NCI-H146 treated with DMSO at 0.1 percent for 48 hours (cell line): ENCODE measurements around the gene CARD8.
"Not testable (repeated sequence)": the region's sequence is repeated elsewhere in the genome, so short reads cannot be mapped to it uniquely, and the experiment has no call there.

Experiments
- DNase-seq: peaks from one replicate; lab custom pipeline; 2025; ENCODE audit not compliant: unreplicated experiment; lab: John Stamatoyannopoulos, UW

The CARD8 gene

GRCh38 chr19:48260359-48260714 lies 4.6 kb upstream of the CARD8 start:
- DNase-seq = not testable (repeated sequence)

- not testable (repeated sequence) for DNase-seq
These were observed 3.3 kb upstream of the CARD8 start for GRCh38 chr19:48258992-48259391.

- DNase-seq = no peak
These were observed 2.6 kb upstream of the CARD8 start for GRCh38 chr19:48258350-48258749.

- no peak for DNase-seq
These were observed 1.2 kb downstream of the CARD8 start for GRCh38 chr19:48254529-48254970.

- DNase-seq = no peak
These were observed 1.7 kb downstream of the CARD8 start for GRCh38 chr19:48253999-48254398.

- DNase-seq = no peak
These were observed 3.1 kb downstream of the CARD8 start for GRCh38 chr19:48252609-48253008.

- no peak for DNase-seq
These were observed 5.3 kb downstream of the CARD8 start for GRCh38 chr19:48250290-48251025.

GRCh38 chr19:48249502-48250014 lies 6.2 kb downstream of the CARD8 start:
- no peak for DNase-seq

GRCh38 chr19:48248081-48248833 lies 7.5 kb downstream of the CARD8 start:
- no peak for DNase-seq

GRCh38 chr19:48247212-48247611 lies 8.5 kb downstream of the CARD8 start:
- DNase-seq = no peak

- DNase-seq = no peak
These were observed 9.6 kb downstream of the CARD8 start for GRCh38 chr19:48246101-48246500.

GRCh38 chr19:48244281-48244680 lies 11.4 kb downstream of the CARD8 start:
- no peak for DNase-seq

GRCh38 chr19:48241771-48242170 lies 13.9 kb downstream of the CARD8 start:
- DNase-seq = not testable (repeated sequence)

GRCh38 chr19:48239582-48240141 lies 16.1 kb downstream of the CARD8 start:
- DNase-seq = no peak

GRCh38 chr19:48239120-48239519 lies 16.6 kb downstream of the CARD8 start:
- no peak for DNase-seq

- DNase-seq = no peak
These were observed 18.7 kb downstream of the CARD8 start for GRCh38 chr19:48237057-48237456.

GRCh38 chr19:48230555-48231129 lies 25.1 kb downstream of the CARD8 start:
- no peak for DNase-seq

- no peak for DNase-seq
These were observed 34.1 kb downstream of the CARD8 start for GRCh38 chr19:48221628-48222027.

- not testable (repeated sequence) for DNase-seq
These were observed 34.9 kb downstream of the CARD8 start for GRCh38 chr19:48220784-48221183.

- no peak for DNase-seq
These were observed 36.7 kb downstream of the CARD8 start for GRCh38 chr19:48218997-48219396.

GRCh38 chr19:48216933-48217332 lies 38.8 kb downstream of the CARD8 start:
- DNase-seq = no peak

- no peak for DNase-seq
These were observed 41.8 kb downstream of the CARD8 start for GRCh38 chr19:48213959-48214358.
